Measurements from ENCODE around the gene NAPSA.
"Not testable (repeated sequence)": the region's sequence is repeated elsewhere in the genome, so short reads cannot be mapped to it uniquely, and the experiment has no call there.

The NAPSA gene

DNA sequence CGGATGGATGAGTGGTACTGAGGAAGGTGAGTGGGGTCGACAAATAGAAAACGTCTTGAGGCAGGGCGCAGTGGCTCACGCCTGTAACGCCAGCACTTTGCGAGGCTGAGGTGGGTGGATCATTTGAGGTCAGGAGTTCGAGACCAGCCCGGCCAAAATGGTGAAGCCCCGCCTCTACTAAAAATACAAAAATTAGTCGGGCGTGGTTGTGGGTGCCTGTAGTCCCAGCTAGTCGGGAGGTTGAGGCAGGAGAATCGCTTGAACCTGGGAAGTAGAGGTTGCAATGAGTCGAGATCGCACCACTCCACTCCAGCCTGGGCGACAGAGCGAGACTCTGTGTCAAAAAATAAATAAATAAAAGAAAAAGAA is 35.5 kb downstream of the NAPSA start:
- DNase-seq: not testable (repeated sequence)

DNA sequence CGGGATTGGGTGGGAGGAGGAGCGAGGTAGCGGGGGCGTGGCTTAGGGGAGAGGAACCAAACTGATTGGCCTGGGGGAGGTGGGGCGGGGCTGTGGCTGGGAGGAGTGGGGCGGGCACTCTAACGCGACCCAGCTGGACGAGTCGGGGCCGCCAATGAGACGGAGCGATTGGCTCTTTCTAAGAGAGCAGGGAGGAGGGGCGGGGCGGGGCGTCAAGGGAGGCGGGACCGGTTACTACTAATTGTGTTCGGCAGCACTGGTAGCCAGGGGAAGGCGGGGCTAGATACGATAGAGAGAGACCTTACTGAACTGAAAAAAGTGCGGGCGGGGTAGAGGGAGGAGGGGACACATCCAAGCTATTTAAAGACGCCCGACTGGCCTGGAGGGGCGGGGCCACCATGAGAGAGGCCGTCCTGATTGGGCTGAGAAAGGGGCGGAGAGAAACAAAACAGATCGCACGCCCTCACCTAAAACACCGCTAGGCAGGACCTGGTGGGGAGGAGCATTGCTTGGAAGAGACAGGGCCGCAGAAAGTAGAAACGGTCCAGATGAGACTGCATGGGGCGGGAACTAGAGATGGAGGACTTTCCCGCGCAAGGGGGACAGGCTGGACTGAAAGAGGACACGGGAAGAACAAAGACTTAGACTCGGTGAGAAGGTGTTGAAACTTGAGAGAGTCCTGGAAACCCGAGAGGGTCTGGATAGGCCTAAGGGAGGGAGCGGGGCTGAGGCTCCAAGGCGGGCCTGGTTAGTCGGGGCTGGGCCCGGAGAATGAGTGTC is 36.1 kb downstream of the NAPSA start, which contains the start of gene KCNC3:
Gene KCNC3 (minus strand): TSS at position 232 of the 780 bp plus-strand sequence. CDS start 295 bp downstream, outside the sequence.
- peak; percentile 100 for DNase-seq

DNA sequence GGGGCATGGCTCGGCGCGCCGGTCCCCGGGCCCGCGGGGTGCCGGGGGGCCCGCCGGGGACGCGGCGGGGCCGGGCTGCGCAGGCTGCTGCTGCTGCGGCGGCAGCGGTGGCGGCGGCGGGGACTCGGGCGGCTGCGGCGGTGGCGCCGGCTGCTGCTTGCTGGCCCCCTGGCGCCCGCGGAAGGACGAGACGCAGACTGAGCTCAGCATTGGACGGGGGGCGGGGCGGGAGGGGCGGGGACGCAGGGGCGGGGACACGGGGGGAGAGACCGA is 36.6 kb downstream of the NAPSA start:
- no peak for DNase-seq

DNA sequence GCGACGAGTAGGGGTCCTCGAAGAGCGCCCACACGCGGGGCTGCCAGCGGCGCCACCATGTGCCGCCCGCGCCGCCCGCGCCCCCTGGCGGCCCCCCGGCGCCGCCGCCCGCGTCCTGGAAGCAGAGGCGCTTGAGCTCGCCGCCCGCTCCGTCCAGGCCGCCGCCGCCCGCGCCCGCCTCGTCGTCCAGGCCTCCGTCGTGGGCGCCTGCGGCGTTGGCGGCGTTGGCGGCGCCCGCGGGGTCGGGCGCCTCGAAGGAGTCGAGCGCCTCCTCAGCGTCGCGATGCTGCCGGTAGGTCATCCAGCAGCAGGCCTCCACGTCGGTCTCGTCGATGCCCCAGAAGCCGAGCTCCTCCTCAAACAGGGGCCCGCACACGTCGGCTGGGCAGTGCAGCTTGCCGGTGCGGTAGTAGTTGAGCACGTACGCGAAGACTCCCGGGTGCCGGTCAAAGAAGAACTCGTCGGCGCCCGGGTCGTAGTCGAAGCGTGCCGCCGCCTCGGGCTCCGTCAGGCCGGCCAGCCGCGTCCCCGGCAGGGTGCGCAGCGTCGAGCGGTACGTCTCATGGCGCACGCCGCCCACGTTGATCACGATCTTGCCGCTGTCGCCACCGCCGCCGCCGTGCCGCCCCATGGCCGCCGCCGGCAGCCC is 37.1 kb downstream of the NAPSA start:
- DNase-seq: peak; percentile 53

DNA sequence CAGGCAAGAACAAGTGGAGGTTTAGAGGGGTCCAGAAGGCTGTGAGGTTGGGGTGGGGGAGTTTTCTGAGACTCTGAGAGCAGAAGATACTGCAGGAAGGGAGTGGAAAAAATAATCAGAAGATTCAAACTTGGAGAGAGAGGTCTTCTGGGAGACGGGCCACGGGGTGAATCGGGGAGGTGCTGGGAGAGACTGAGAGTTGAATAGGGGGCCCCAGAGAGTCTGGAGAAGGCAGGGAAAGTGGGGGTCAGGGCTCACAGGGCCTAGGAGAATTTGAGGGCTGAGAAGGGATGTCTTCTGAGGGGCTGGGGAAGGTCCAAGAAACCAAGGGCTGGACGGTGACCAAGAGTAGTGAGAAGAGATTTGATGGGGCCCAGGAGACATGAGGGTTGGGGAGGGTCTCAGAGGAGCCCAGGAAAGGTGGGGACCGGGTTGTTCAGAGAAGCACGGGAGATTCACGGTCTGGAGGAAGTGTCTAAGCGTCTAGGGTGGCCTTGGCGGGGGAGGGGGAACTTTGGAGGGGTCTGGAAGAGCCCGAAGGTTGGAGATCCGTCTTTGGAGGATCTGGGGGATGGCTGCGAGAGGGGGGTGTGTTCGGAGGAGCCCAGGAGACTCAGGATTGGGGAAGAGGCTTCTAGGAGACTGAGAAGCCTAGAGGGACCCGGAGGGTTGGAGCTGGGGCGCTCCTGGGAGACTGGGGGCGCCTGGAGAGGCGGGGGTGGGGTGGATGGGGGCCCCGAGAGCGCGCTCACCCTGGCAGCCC is 37.8 kb downstream of the NAPSA start:
- DNase-seq: no peak

DNA sequence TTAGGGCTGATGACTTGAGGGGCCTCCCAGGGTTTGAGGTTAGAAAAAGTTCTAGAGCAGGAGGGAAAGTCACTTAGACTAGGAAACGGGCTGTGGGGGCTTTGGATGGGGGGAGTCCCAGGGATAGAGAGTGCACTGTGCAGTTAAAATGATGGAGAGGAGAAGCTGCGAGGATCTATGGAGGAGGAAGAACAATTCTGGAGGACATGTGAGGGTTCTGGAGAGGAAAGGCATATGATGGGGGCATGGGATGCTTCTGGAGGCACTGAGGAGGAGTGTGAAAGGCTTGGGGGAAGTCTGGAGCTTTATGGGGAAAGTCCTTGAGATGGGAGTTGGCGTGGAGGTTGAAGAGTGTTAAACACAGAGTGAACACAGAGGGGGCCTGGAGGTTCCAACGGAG is 38.4 kb downstream of the NAPSA start:
- DNase-seq: no peak

DNA sequence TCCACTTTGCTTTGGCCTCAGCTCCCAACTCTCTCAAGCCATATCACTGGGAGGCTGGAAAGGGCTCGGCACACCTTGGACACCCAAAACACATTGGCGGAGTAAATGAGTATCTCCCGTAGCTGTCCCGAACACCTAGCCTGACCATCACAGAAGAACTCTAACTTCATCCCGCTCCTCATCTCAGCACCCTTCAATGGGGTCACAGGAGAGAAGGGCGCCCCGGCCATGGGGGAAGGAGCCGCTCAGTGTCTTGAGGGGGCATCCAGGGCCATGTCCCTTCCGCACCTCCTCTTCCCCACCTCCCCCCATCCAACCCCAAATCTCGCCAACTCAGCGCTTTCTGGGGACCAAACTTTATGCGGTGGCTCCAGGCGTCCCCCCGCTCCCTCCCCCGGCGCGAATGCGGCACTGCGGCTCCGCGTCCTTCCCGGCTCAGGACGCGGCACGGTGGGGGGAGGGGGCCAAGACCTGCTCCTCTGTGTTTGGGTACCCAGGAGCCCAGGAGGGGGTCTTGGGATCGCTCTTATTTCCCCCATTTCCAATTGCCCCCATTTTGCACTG is 39.3 kb downstream of the NAPSA start:
- no peak for DNase-seq

DNA sequence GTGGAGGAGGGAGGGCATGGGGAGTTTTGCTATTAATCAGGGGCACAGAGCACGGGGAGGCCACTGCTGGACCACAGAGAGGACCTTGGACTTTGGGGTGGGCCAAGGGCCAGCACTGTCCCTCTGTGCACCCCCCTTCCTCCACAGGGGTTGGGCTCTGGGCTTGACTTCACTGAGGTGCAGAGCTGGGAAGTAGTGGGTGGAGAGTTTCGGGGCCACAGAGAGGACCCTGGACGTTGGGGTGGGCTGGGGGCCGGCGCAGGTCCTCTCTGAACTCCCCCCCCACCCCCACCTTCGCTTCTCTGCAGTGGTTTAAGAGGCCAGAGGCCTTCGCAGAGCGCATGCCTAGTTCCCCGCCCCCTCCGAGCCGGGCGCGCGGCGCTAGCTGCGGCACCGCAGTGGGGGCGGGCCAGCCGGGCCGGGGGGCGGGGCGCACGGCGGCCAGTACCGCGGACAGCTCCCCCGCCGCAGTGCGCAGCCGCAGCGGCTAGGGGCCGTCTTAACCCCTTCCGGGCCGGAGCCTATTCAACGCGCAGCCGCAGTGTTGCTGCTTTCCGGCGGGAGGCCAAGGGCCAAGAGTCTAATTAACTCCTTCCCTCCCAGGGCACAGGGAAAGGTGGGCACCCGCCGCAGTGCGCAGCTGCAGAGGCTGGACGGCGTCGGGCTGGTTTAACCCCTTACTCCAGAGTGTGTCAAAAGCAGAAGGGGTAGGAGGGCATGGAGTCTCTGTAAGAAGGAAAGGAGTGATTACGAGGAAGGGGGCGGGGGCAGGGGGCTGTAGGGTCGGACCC is 39.9 kb downstream of the NAPSA start:
- DNase-seq: peak; percentile 81

DNA sequence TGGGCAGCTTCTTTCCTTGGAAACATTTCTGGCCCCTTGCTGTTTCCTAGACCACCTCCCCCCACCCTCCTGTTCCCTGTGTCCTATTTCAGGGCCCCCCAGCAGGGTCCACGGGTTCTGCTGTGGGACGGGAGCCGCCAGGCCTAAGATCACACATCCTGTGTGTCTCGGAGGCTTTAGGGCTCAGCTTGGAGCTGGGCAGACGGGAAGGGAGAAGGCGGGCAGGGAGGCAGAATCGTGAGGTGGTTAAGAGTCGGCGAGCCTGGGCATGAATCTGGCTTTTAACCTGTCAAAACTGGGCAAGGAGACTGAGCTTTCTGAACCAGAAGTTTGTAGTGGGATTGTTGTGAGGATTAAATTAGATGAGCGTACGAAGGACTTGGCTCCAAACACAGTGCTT is 41.1 kb downstream of the NAPSA start:
- no peak for DNase-seq

DNA sequence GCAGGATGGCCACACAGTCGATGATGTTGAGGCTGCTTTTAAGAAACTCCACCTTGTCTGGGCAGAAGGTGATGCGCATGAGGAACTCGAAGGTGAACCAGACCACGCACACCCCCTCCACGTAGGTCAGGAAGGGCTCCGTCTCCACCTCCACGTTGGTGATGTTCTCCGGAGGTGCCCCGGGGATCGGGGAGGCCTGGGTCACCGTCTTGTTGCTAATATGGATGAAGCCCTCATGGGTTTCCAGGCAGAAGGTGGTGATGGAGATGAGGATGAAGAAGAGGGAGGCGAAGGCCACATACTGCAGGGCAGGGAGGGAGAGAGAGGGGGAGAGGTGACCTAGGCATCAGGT is 41.7 kb downstream of the NAPSA start:
- no peak for DNase-seq

DNA sequence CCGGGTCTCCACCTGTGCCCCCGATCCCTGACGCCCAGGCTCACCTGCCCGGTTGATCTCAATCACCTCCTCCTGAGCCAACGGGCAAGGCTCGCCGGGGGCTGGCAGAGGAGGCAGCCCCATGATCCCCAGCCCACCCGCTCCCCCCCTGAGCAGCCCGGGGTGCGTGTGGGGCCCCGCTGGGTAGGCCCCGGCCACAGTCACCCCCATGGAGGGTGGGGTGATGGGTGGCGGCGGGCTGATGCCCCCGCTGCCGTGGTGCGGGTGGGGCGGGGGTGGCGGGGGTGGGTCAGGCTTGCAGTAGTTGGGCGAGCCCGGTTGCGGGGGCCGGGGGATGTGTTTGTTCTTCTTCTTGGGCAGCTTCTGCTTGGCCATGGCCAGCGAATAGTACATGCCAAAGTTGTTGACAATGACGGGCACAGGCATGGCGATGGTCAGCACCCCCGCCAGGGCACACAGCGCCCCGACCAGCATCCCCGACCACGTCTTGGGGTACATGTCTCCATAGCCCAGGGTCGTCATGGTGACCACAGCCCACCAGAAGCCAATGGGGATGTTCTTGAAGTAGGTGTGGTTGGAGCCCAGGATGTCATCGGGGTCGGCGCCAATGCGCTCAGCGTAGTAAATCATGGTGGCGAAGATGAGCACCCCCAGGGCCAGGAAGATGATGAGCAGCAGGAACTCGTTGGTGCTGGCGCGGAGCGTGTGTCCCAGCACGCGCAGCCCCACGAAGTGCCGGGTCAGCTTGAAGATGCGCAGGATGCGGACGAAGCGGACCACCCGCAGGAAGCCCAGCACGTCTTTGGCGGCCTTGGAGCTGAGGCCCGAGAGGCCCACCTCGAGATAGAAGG is 42.3 kb downstream of the NAPSA start:
- DNase-seq: no peak

DNA sequence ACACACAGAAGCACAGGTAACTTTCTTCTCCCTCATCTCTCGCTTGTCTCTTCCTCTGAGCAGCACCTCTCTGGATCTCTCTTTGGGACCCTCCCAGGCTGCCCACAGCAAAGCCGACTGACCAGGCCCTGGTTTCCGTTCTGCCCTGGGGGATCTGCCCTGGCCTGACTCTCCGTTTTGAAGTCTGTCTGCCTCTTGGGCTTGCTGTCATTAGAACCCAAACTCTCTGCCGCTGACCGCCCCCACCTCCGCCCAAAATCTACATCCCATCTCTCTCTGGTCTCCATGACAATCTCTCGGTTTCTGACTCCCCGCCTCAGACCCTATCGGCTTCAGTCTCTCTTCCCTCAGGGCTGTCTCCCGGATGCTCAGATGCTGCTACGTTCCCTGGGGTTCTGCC is 43.2 kb downstream of the NAPSA start:
- DNase-seq: no peak

DNA sequence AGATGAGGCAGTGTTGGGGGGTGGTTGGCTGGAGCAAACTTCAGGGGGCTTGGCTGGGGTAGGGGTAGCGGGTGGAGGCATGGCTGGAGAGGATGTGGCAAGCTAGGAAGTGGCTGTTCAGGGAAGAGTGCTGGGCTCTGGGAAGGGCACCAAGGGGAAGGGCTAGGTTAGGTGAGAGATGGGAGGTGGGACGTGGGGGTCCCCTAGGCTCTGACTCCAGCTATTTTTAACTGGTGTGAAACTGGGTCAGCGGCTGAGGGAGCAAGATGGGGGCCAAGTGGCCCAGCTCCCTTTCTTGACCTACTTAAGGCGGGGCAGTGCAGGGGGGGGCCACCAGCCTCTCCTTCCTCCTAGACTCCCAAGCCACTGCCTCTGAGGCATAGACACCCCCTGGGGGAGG is 43.6 kb downstream of the NAPSA start:
- no peak for DNase-seq

DNA sequence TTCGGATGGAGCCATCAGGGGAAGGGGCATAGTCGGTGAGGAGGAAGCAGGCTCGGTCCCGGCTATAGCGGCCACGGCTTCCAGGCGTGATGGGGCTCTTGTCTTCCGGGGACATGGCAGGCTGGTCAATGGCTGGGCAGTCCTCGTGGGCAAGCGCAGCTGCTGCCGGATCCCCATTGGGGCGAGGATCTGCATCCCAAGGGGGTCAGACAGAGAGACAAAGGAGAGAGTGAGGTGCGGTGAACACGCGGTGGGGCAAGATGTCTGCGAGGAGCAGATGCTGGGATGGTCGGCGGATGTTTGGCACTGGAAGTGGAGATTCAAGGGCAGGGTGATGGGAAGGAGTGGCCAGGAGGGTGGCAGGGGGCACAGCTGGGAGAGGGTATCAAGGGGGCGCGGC is 44.8 kb downstream of the NAPSA start:
- no peak for DNase-seq

DNA sequence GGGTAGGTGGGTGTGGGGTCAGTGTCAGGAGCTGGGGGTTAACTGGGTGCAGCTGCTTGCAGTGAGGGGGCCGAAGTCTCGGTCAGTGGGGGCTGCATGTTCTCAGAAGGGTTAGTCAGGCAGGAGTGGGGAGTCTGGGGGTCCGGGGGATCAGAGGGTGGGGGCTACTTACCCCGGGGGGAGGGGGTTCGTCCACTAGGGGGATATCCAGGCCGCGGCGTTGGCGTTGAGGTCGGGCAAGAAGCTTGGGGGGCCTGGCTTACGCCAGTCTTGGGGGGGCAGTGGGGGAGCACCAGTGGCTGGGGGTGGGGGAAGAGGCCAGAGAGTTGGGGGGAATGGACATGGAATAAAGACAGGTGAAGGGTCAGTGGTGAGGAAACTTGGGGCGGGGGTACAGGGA is 45.4 kb downstream of the NAPSA start:
- no peak for DNase-seq

DNA sequence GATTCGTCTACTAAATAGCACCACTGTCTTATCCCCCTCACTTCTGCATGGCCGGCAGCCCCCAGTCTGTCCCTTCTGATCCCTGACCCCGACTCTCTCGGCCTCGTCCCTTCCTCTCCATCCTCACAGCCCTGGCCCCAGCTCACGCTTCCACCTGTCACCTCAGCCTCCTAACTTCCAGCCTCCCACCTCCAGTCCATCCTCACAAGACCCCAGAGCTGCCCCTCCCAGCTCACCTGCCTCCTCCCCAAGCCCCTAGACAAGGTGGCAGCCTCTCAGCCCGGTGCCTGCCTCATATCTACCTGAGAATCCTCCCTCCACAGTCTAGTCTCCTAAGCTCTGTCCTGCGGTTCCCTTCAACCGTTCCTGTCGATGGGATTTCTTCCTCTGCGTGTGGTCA is 46.3 kb downstream of the NAPSA start:
- no peak for DNase-seq

DNA sequence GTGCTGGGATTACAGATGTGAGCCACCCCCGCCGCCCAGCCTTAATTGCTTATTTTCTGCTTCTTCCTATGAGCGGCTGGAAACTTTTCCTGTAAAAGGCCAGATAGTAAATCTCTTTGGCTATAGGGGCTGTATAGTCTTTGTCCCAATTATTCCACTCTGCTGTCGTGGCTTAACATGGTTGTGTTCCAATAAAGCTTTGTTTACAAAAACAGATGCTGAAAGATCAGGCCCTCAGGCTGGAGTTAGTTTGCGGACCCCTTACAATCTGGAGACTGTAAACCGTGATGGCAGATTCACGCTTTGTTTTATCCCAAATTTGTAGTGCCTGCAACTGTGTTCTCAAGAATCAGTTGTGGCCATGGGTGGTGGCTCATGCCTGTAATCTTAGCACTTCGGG is 47.0 kb downstream of the NAPSA start:
- DNase-seq: no peak

DNA sequence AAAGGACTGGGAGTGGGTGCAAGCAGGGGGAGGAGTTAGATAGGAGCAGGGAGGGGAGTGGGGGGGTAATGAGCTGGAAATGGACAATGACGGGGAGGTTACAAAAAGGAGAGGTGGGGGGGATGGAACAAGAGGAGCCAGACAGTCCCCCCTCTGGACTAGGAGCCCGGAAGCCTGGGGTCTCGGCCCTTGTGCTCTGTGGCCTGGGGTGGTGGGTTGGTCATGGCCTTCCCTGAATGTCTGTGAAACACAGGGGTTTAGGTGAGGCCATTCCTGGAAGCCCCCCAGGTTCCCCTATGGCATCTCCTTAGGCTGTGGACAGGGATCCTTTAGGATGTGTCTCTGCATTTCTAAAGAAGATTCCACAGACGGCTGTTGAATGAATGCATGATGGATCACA is 48.3 kb downstream of the NAPSA start:
- DNase-seq: no peak

DNA sequence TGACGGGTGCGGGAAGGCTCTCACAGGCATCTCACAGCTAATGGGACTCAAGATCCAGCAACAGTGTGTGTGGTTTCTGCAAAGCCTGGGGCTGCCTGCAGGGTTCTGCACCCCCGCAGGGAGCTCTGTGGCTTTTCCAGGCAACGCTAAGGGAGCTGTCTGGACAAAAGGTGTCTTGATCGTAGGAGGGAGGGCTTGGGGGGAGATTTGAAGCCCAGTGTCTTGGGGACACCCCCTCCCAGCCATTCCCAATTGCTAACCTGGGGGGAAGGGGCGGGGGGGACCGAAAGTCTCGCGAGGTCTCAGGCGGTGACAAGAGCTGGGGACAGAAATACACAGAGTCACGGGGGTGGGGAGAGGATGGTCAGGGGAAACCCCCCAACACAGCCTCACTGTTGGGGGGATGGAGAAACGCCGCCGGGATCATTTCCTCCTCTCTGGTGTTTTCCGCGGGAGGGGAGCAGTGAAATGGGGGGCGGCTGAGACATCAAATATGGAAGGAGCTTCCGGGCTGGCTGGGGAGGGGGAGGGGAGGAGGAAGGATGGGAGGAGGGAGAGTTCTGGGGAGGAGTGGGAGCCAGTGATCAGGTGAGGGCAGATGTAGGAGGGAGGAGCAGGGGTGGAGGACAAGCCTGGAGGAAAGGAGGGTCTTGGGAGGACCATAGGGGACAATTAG is 49.5 kb downstream of the NAPSA start:
- peak; percentile 40 for DNase-seq

DNA sequence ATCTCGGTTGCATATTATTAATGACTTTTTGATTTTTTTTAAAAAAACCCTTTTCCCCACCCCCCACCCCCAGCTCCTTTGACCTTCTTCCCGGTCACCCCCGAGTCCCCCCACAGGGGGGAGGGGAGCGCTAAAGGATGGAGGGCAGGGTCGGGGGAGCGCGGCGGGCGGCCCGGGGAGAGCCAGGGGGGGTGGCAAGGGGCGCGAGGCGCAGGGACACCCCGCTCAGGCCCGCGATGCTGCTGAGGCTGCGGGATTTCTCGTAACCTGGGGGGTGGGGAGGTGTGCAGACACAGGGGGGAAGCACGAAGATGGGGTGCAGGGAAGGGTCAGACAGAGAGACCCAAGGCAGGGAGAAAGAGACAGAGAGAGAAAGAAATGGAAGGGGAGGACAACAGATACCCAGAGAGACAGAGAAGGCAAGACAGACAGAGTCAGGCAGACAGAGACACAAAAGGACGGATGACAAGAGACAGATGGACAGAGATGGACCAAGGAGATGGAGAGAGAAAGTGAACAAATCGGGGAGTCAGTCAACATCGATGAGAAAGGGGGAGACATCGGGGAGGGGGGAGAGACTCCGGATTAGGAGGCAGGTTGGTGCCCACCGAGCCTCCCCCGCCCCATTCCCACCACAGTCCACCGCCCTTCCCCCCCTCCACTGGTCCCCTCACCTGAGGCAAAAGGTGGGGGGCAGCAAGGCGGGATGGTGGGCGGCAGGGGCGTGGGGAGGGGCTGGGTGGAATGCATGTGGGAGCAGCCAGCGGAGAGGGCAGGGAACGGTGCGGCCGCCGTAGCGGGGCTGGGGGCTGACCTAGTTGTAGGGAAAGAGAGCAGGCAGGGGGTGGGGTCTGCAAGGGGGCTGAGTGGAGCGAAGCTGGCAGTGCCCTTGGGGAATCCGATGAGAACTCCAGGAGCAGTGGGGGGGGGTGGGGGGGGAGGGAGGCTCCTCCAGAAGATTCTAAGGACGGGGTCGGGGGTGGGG is 50.4 kb downstream of the NAPSA start:
- DNase-seq: no peak

All from stimulated activated CD4-positive, alpha-beta T cell treated with anti-CD3 and anti-CD28 coated beads, Interleukin-1b, Interleukin-23, amount 100 ng/mL, for 48 hours (primary cell).